ENCODE results near the gene SRBD1.

Gene SRBD1

DNA sequence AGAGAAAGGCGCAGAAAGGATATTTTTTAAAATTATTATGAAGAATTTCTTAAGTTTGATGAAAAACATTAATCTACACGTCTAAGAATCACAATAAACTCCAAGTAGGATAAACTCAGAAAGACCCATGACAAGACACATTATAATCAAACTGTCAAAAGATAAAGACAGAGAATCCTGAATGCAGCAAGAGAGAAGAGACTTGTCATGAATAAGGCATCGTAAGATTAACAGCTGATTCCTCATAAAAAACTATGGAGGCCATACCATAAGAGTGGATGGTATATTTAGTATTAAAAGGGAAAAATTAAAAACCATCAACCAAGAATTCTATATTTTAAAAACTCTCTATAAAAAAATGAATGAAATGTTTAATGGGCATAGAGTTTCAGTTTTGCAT, 39.1 kb downstream of the SRBD1 start:
- WGBS, result 100% methylated on average over 1 of the region's 3 CpGs
- no peaks in the 10 kb centered on the region for H3K27me3 ChIP-seq (ENCODE audit: control insufficient read depth in 1 of 2, insufficient read depth in 1 of 2, low read length in 2 of 2)
- H3K9me3 ChIP-seq (ENCODE audit: control insufficient read depth, low read length), result no peaks in the 10 kb centered on the region
- no peak overlapping the region for H2AK5ac ChIP-seq (ENCODE audit: low read length, severe bottlenecking)
- H3K18ac ChIP-seq (ENCODE audit: low read depth in 1 of 2, low read length in 2 of 2), result no peak overlapping the region
- H3K23ac ChIP-seq (ENCODE audit: low read length in 2 of 2), result no peak overlapping the region
- H3K27ac ChIP-seq (ENCODE audit: low read length, poor library complexity, severe bottlenecking), result no peak overlapping the region
- no peak overlapping the region for H2AFZ ChIP-seq (ENCODE audit: low read depth, low read length)
- no peak for DNase-seq
- no peak overlapping the region for H2BK12ac ChIP-seq (ENCODE audit: low read length in 2 of 2)
- H3K4me2 ChIP-seq (ENCODE audit: low read length, poor library complexity, severe bottlenecking), result no peak overlapping the region
- H3K4ac ChIP-seq (ENCODE audit: low read depth in 1 of 2, low read length in 2 of 2), result no peak overlapping the region
- H3K36me3 ChIP-seq (ENCODE audit: control insufficient read depth in 1 of 2, insufficient read depth in 2 of 2, low read depth in 1 of 2, low read length in 2 of 2), result peaks cover 0 to 26% of the 10 kb centered on the region in 2 experiments
- H3K79me1 ChIP-seq (replicated peaks; ENCODE audit: low read length, poor library complexity, severe bottlenecking), result peaks cover 6% of the 10 kb centered on the region
- no peak overlapping the region for H2BK15ac ChIP-seq (ENCODE audit: low read depth, poor library complexity, severe bottlenecking)
- H3K9ac ChIP-seq (ENCODE audit: low read length), result no peak overlapping the region
- no peak overlapping the region for H4K91ac ChIP-seq (ENCODE audit: low read length)
- H4K8ac ChIP-seq (ENCODE audit: low read length), result no peak overlapping the region
- H2BK5ac ChIP-seq (ENCODE audit: low read depth, low read length, poor library complexity, severe bottlenecking), result no peak overlapping the region
- H3K4me3 ChIP-seq (ENCODE audit: insufficient read depth in 1 of 2, low read depth in 1 of 2, low read length in 2 of 2), result no peak overlapping the region
- peaks cover 2% of the 10 kb centered on the region for H3K4me1 ChIP-seq (ENCODE audit: control insufficient read depth, insufficient read depth, low read depth, low read length)
- H2BK120ac ChIP-seq (ENCODE audit: low read depth, low read length), result no peak overlapping the region
- H3K14ac ChIP-seq (ENCODE audit: low read length in 2 of 2), result no peak overlapping the region

DNA sequence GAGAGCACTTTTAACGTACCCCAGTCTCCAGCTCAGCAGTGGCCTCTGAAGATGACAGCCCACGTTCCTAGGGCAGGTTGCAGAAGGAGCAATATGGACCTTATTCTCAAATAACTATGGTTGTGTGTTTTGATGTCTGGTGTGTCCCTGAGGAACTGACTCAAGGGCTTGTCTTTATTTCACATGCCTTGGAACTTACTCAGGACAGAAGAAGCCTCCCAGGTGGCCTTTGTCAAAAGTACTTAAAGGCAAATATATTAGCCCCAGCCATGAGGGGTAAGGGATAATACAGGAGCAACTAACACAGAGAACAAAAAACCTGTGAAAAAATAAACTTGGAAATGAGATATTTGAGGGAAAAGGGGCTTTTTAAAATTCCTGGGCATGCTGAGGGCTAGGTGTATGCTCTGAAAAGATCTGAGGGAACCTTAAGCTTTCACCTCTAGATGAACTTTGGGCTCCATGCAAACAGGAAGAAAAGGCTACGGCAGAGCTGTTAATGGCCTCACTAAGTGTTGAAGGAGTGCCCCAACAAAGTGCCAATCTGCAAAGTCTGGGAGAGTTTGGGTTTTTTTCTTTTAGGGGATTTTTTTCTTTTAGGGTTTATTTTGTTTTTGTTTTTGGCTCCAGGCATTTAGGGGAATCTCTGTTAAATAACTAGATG, 40.3 kb downstream of the SRBD1 start:
- no peak overlapping the region for H3K4me2 ChIP-seq (ENCODE audit: low read length, poor library complexity, severe bottlenecking)
- peak; percentile 56 for DNase-seq
- H3K36me3 ChIP-seq (ENCODE audit: control insufficient read depth in 1 of 2, insufficient read depth in 2 of 2, low read depth in 1 of 2, low read length in 2 of 2), result peaks cover 0 to 28% of the 10 kb centered on the region in 2 experiments
- peaks cover 5% of the 10 kb centered on the region for H3K79me1 ChIP-seq (replicated peaks; ENCODE audit: low read length, poor library complexity, severe bottlenecking)
- H2AK5ac ChIP-seq (ENCODE audit: low read length, severe bottlenecking), result no peak overlapping the region
- no peak overlapping the region for H4K8ac ChIP-seq (ENCODE audit: low read length)
- H2AFZ ChIP-seq (ENCODE audit: low read depth, low read length), result no peak overlapping the region
- H2BK15ac ChIP-seq (ENCODE audit: low read depth, poor library complexity, severe bottlenecking), result no peak overlapping the region
- H2BK5ac ChIP-seq (ENCODE audit: low read depth, low read length, poor library complexity, severe bottlenecking), result no peak overlapping the region
- peaks cover 2% of the 10 kb centered on the region for H3K4me1 ChIP-seq (ENCODE audit: control insufficient read depth, insufficient read depth, low read depth, low read length)
- H3K18ac ChIP-seq (ENCODE audit: low read depth in 1 of 2, low read length in 2 of 2), result no peak overlapping the region
- no peak overlapping the region for H3K14ac ChIP-seq (ENCODE audit: low read length in 2 of 2)
- H3K4ac ChIP-seq (ENCODE audit: low read depth in 1 of 2, low read length in 2 of 2), result no peak overlapping the region
- no peak overlapping the region for H3K4me3 ChIP-seq (ENCODE audit: insufficient read depth in 1 of 2, low read depth in 1 of 2, low read length in 2 of 2)
- no peak overlapping the region for H2BK12ac ChIP-seq (ENCODE audit: low read length in 2 of 2)
- H3K27ac ChIP-seq (ENCODE audit: low read length, poor library complexity, severe bottlenecking), result no peak overlapping the region
- no peak overlapping the region for H3K9ac ChIP-seq (ENCODE audit: low read length)
- H3K9me3 ChIP-seq (ENCODE audit: control insufficient read depth, low read length), result no peaks in the 10 kb centered on the region
- no peak overlapping the region for H4K91ac ChIP-seq (ENCODE audit: low read length)
- 27% methylated on average over 3 of the region's 3 CpGs for WGBS
- no peak overlapping the region for H2BK120ac ChIP-seq (ENCODE audit: low read depth, low read length)
- H3K27me3 ChIP-seq (ENCODE audit: control insufficient read depth in 1 of 2, insufficient read depth in 1 of 2, low read length in 2 of 2), result no peaks in the 10 kb centered on the region
- no peak overlapping the region for H3K23ac ChIP-seq (ENCODE audit: low read length in 2 of 2)

DNA sequence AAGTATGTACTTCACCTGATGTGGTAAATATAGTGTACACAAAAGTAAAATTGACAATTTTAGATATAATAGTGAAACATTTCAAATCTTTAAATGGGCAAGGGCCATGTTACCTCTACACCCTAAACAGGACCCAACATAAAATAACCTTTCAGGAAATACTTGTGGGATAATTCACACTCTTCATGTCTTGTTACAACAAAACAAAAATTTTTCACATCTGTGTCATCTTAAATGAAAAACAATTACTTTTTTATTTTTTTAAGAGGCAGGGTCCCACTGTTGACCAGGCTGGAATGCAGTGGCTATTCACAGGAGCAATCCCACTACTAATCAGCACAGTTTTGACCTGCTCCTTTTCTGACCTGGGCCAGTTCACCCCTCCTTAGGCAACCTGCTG, 42.1 kb downstream of the SRBD1 start:
- H2BK15ac ChIP-seq (ENCODE audit: low read depth, poor library complexity, severe bottlenecking), result no peak overlapping the region
- H3K4me3 ChIP-seq (ENCODE audit: insufficient read depth in 1 of 2, low read depth in 1 of 2, low read length in 2 of 2), result no peak overlapping the region
- H2BK12ac ChIP-seq (ENCODE audit: low read length in 2 of 2), result no peak overlapping the region
- H2BK120ac ChIP-seq (ENCODE audit: low read depth, low read length), result no peak overlapping the region
- H3K27ac ChIP-seq (ENCODE audit: low read length, poor library complexity, severe bottlenecking), result no peak overlapping the region
- H3K4me2 ChIP-seq (ENCODE audit: low read length, poor library complexity, severe bottlenecking), result no peak overlapping the region
- H4K91ac ChIP-seq (ENCODE audit: low read length), result no peak overlapping the region
- no peaks in the 10 kb centered on the region for H3K27me3 ChIP-seq (ENCODE audit: control insufficient read depth in 1 of 2, insufficient read depth in 1 of 2, low read length in 2 of 2)
- no peak overlapping the region for H2AK5ac ChIP-seq (ENCODE audit: low read length, severe bottlenecking)
- peaks cover 0 to 20% of the 10 kb centered on the region in 2 experiments for H3K36me3 ChIP-seq (ENCODE audit: control insufficient read depth in 1 of 2, insufficient read depth in 2 of 2, low read depth in 1 of 2, low read length in 2 of 2)
- H2AFZ ChIP-seq (ENCODE audit: low read depth, low read length), result no peak overlapping the region
- H3K79me1 ChIP-seq (replicated peaks; ENCODE audit: low read length, poor library complexity, severe bottlenecking), result peaks cover 7% of the 10 kb centered on the region
- no peak overlapping the region for H4K8ac ChIP-seq (ENCODE audit: low read length)
- no peak overlapping the region for H2BK5ac ChIP-seq (ENCODE audit: low read depth, low read length, poor library complexity, severe bottlenecking)
- H3K23ac ChIP-seq (ENCODE audit: low read length in 2 of 2), result no peak overlapping the region
- no peak overlapping the region for H3K18ac ChIP-seq (ENCODE audit: low read depth in 1 of 2, low read length in 2 of 2)
- H3K4me1 ChIP-seq (ENCODE audit: control insufficient read depth, insufficient read depth, low read depth, low read length), result peaks cover 2% of the 10 kb centered on the region
- DNase-seq, result no peak
- no peak overlapping the region for H3K4ac ChIP-seq (ENCODE audit: low read depth in 1 of 2, low read length in 2 of 2)
- no peaks in the 10 kb centered on the region for H3K9me3 ChIP-seq (ENCODE audit: control insufficient read depth, low read length)
- H3K14ac ChIP-seq (ENCODE audit: low read length in 2 of 2), result no peak overlapping the region
- H3K9ac ChIP-seq (ENCODE audit: low read length), result no peak overlapping the region

DNA sequence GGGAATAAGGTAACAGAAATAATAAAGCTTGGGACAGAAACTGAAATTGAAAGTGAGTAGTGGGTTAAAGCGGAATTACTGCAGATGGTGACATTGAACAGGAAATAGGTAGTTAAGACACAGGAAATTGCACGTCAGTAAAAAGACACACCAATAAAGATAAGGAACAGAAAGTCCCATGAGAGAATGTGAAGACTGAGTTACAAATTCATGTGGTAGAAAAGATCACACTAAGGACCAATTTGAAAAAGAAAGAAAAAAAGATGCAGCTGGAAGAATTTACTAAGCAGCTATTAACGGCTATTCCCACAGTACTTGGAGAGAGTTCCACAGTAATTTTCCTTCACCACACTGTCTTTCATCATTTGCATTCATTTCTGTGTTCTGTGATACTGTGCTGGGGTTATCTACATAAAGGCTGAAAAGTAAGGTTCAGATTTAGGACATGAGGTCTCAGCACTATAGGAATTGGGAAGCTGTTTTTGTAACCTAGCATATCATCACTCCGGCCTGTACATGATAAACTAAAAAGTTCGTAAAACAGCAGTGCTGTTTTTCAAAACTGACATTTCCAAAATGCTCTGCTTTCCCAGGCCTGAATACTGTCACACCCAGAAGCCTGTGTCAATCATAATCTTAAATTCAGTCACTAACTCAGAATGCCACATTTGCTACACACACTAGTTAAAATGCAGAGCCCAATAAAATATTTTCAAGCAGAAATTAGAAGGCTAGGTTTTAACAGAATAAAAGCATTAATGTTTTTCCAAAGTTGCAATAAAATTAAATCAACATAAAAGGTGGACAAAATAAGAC, 42.9 kb downstream of the SRBD1 start:
- H3K27me3 ChIP-seq (ENCODE audit: control insufficient read depth in 1 of 2, insufficient read depth in 1 of 2, low read length in 2 of 2), result no peaks in the 10 kb centered on the region
- no peak overlapping the region for H4K91ac ChIP-seq (ENCODE audit: low read length)
- no peak overlapping the region for H2BK5ac ChIP-seq (ENCODE audit: low read depth, low read length, poor library complexity, severe bottlenecking)
- peaks cover 0 to 13% of the 10 kb centered on the region in 2 experiments for H3K36me3 ChIP-seq (ENCODE audit: control insufficient read depth in 1 of 2, insufficient read depth in 2 of 2, low read depth in 1 of 2, low read length in 2 of 2)
- no peak overlapping the region for H2AFZ ChIP-seq (ENCODE audit: low read depth, low read length)
- no peak overlapping the region for H4K8ac ChIP-seq (ENCODE audit: low read length)
- peak overlapping the region; percentile 21 for H3K4me2 ChIP-seq (ENCODE audit: low read length, poor library complexity, severe bottlenecking)
- no peak overlapping the region for H3K4me3 ChIP-seq (ENCODE audit: insufficient read depth in 1 of 2, low read depth in 1 of 2, low read length in 2 of 2)
- no peak overlapping the region for H2AK5ac ChIP-seq (ENCODE audit: low read length, severe bottlenecking)
- H3K23ac ChIP-seq (ENCODE audit: low read length in 2 of 2), result no peak overlapping the region
- H3K18ac ChIP-seq (ENCODE audit: low read depth in 1 of 2, low read length in 2 of 2), result peak overlapping the region in 1 of 2 experiments; percentile 21
- H2BK15ac ChIP-seq (ENCODE audit: low read depth, poor library complexity, severe bottlenecking), result no peak overlapping the region
- peak; percentile 90 for DNase-seq
- H3K4me1 ChIP-seq (ENCODE audit: control insufficient read depth, insufficient read depth, low read depth, low read length), result peaks cover 2% of the 10 kb centered on the region
- peaks cover 7% of the 10 kb centered on the region for H3K79me1 ChIP-seq (replicated peaks; ENCODE audit: low read length, poor library complexity, severe bottlenecking)
- H3K27ac ChIP-seq (ENCODE audit: low read length, poor library complexity, severe bottlenecking), result no peak overlapping the region
- no peak overlapping the region for H3K14ac ChIP-seq (ENCODE audit: low read length in 2 of 2)
- no peaks in the 10 kb centered on the region for H3K9me3 ChIP-seq (ENCODE audit: control insufficient read depth, low read length)
- H2BK120ac ChIP-seq (ENCODE audit: low read depth, low read length), result no peak overlapping the region
- 10% methylated on average over 4 of the region's 5 CpGs for WGBS
- H3K4ac ChIP-seq (ENCODE audit: low read depth in 1 of 2, low read length in 2 of 2), result no peak overlapping the region
- no peak overlapping the region for H3K9ac ChIP-seq (ENCODE audit: low read length)
- no peak overlapping the region for H2BK12ac ChIP-seq (ENCODE audit: low read length in 2 of 2)
